K562 (cell line): ENCODE results near the gene HNRNPA2B1. TPM values are rescaled to one million over a fixed set of nuclear protein-coding genes. Genes with fewer than 3 reads are reported as not detected.

Experiments used
- ATAC-seq: fragments of 200-7000 bp; cut with Tn5 transposase; 3 replicates; pipeline ENCODE4 v1.9.1; 2020; ENCODE audit warnings: moderate library complexity
- Bru-seq: library from RNA; stranded (reverse); fragments of 400-500 nt; gene quantifications from one replicate; lab custom pipeline; 2021; lab: Mats Ljungman, UMichigan
- BruChase-seq, 2 experiments: library from RNA; stranded (reverse); fragments of 400-500 nt; gene quantifications; one replicate each; lab custom pipeline; 2021; lab: Mats Ljungman, UMichigan
- BruUV-seq: library from RNA; stranded (reverse); fragments of 400-500 nt; replicated peaks from 2 replicates; lab custom pipeline; 2021; lab: Mats Ljungman, UMichigan
- CTCF ChIA-PET: fragments of 300-600 bp; formaldehyde crosslinking; extraction: SDS; loops from one replicate; lab custom pipeline; 2021; ENCODE audit warnings: low intra/inter-chr PET ratio; lab: Yijun Ruan, JAX
- POLR2A ChIA-PET: fragments of 300-600, 350-650 bp; sonication (Branson Sonifier 250); formaldehyde crosslinking; extraction: SDS; loops from one replicate; lab custom pipeline; 2021; ENCODE audit warnings: antibody characterized with exemption, inconsistent platforms; lab: Yijun Ruan, JAX
- DNase-seq, 4 experiments: peaks; one replicate each; pipeline versions ENCODE4 v3.0.0 to v3.0.0-alpha.2; 2011 to 2018; ENCODE audit warnings: low spot score in 3 of 4, mixed read lengths in 3 of 4; ENCODE audit errors: extremely low read depth in 1 of 4
- FAIRE-seq: peaks from 2 replicates; lab custom pipeline; 2011; peaks lifted over from hg19 to GRCh38; lab: Jason Lieb, UNC
- H2AFZ ChIP-seq: 2 replicates; pipeline ENCODE4 v1.6.0; 2011; ENCODE audit warnings: low read depth, low read length, control low read depth, inconsistent platforms
- H3K27ac ChIP-seq: fragments of 200-600 bp; 3 replicates; pipeline ENCODE4 v1.8.0; 2011; ENCODE audit warnings: low read depth, mild to moderate bottlenecking, control low read depth, inconsistent platforms, low read length, moderate library complexity, mixed read lengths; ENCODE audit errors: extremely low read depth
- H3K27me3 ChIP-seq, 2 experiments: fragments of 300-600 bp in 1 of 2; 2 replicates in 1 of 2; 3 replicates in 1 of 2; pipeline versions ENCODE4 v1.6.0 to v1.8.0; 2011; ENCODE audit warnings: inconsistent platforms in 2 of 2, low read length in 2 of 2, mild to moderate bottlenecking in 1 of 2, mixed read lengths in 1 of 2, moderate library complexity in 1 of 2; ENCODE audit not compliant: control insufficient read depth in 2 of 2, insufficient read depth in 2 of 2
- H3K36me3 ChIP-seq: fragments of 300-600 bp; 3 replicates; pipeline ENCODE4 v1.8.0; 2011; ENCODE audit warnings: mild to moderate bottlenecking, low read length, inconsistent platforms; ENCODE audit not compliant: control insufficient read depth, insufficient read depth
- H3K4me1 ChIP-seq, 2 experiments: fragments of 200-600 bp in 1 of 2; replicated peaks in 1 of 2; 2 replicates in 1 of 2; 3 replicates in 1 of 2; pipeline versions ENCODE4 v1.5.1 to v1.8.0; 2011; ENCODE audit warnings: inconsistent platforms in 2 of 2, low read length in 2 of 2, mild to moderate bottlenecking in 1 of 2, mixed read lengths in 1 of 2, moderate library complexity in 1 of 2; ENCODE audit not compliant: control insufficient read depth in 2 of 2, insufficient read depth in 2 of 2
- H3K4me2 ChIP-seq: 2 replicates; pipeline ENCODE4 v1.6.1; 2011; ENCODE audit warnings: low read length, control low read depth, inconsistent platforms, mixed read lengths; ENCODE audit not compliant: insufficient read depth
- H3K4me3 ChIP-seq: fragments of 200-600 bp; sonication (generic), shearing (Covaris generic); 2 replicates; pipeline ENCODE4 v1.5.1; 2016; ENCODE audit warnings: control low read depth, inconsistent platforms
- H3K79me2 ChIP-seq: fragments of 200-600 bp; 3 replicates; pipeline ENCODE4 v1.8.0; 2011; ENCODE audit warnings: low read length, inconsistent platforms; ENCODE audit not compliant: control insufficient read depth, insufficient read depth
- H3K9ac ChIP-seq, 2 experiments: 2 replicates each; pipeline versions ENCODE4 v1.6.0 to v1.6.1; 2011; ENCODE audit warnings: low read depth in 2 of 2, low read length in 2 of 2, control low read depth in 1 of 2, inconsistent platforms in 1 of 2, mild to moderate bottlenecking in 1 of 2, mixed read lengths in 1 of 2; ENCODE audit not compliant: insufficient read depth in 1 of 2
- H3K9me1 ChIP-seq: one replicate; pipeline ENCODE4 v1.6.0; 2011; ENCODE audit warnings: inconsistent platforms, mild to moderate bottlenecking, low read length, moderate library complexity; ENCODE audit not compliant: control insufficient read depth, insufficient read depth
- H3K9me3 ChIP-seq: replicated peaks from 2 replicates; pipeline ENCODE4 v1.5.1; 2011; ENCODE audit warnings: low read depth, low read length, inconsistent platforms; ENCODE audit not compliant: control insufficient read depth, insufficient read depth
- H4K20me1 ChIP-seq: replicated peaks from 2 replicates; pipeline ENCODE4 v1.6.1; 2011; ENCODE audit warnings: low read length, inconsistent platforms, mixed read lengths; ENCODE audit not compliant: control insufficient read depth, insufficient read depth
- BRF2 ChIP-seq: IDR thresholded peaks from 3 replicates; pipeline ENCODE4 v1.6.1; 2011; ENCODE audit warnings: borderline replicate concordance, mild to moderate bottlenecking; ENCODE audit not compliant: insufficient read length, insufficient read depth
- CCNT2 ChIP-seq: IDR thresholded peaks from 2 replicates; pipeline ENCODE4 v1.6.1; 2011; ENCODE audit warnings: borderline replicate concordance, low read depth, mild to moderate bottlenecking, moderate library complexity, mixed read lengths, low read length; ENCODE audit not compliant: insufficient read length; ENCODE audit errors: extremely low read depth
- COPS2 ChIP-seq: fragments of 450-650 bp; conservative IDR thresholded peaks from 2 replicates; pipeline ENCODE4 v1.6.1; 2016; ENCODE audit warnings: mild to moderate bottlenecking, moderate library complexity
- FOXK2 ChIP-seq, 2 experiments: fragments of 450-650 bp; IDR thresholded peaks in 1 of 2; conservative IDR thresholded peaks in 1 of 2; 2 replicates each; pipeline ENCODE4 v1.6.1; 2016; ENCODE audit warnings: low read depth in 2 of 2, mild to moderate bottlenecking in 1 of 2
- HDAC8 ChIP-seq: fragments of 450-650 bp; IDR thresholded peaks from 2 replicates; pipeline ENCODE4 v1.6.1; 2016; ENCODE audit warnings: mild to moderate bottlenecking, missing genetic modification characterization, moderate library complexity, missing compliant biosample characterization
- PML ChIP-seq: IDR thresholded peaks from 2 replicates; pipeline ENCODE4 v1.6.1; 2012; ENCODE audit warnings: low read length, inconsistent platforms
- POLR2A ChIP-seq: fragments of 450-650 bp; conservative IDR thresholded peaks from 2 replicates; pipeline ENCODE4 v1.6.1; 2016
- RBM25 ChIP-seq: fragments of 200-400 bp; formaldehyde crosslinking; IDR thresholded peaks from 2 replicates; pipeline ENCODE4 v1.6.1; 2018; ENCODE audit warnings: low read length, low read depth, moderate library complexity; ENCODE audit not compliant: severe bottlenecking
- RBM34 ChIP-seq: fragments of 200-400 bp; formaldehyde crosslinking; IDR thresholded peaks from 2 replicates; pipeline ENCODE4 v1.6.1; 2018; ENCODE audit warnings: low read length, borderline replicate concordance; ENCODE audit not compliant: insufficient read depth
- RCOR1 ChIP-seq, 2 experiments: IDR thresholded peaks; 2 replicates each; pipeline ENCODE4 v1.6.1; 2012; ENCODE audit warnings: low read depth in 2 of 2, low read length in 2 of 2, borderline replicate concordance in 1 of 2, improper control_type of control experiment in 1 of 2
- SMAD3 ChIP-seq: fragments of 450-650 bp; formaldehyde crosslinking; conservative IDR thresholded peaks from 2 replicates; pipeline ENCODE4 v1.4.0; 2020; ENCODE audit warnings: mild to moderate bottlenecking
- SPI1 ChIP-seq: IDR thresholded peaks from 2 replicates; pipeline ENCODE4 v1.6.1; 2011; ENCODE audit warnings: low read depth, low read length, control low read depth, borderline replicate concordance
- ZFX ChIP-seq: sonication (generic); formaldehyde crosslinking; IDR thresholded peaks from 2 replicates; pipeline ENCODE4 v1.8.0; 2022; ENCODE audit warnings: mild to moderate bottlenecking, missing genetic modification reagents, moderate library complexity
- ZNF436 ChIP-seq: fragments of 250-450, 450-650 bp; sonication (Bioruptor Pico); formaldehyde crosslinking; IDR thresholded peaks from 2 replicates; pipeline ENCODE4 v1.7.0; 2020; ENCODE audit warnings: mild to moderate bottlenecking
- WGBS: fragments of 100-300 bp; shearing (Covaris generic); methylation state at CpG from one replicate; pipeline ENCODE4 v1.1.6; 2016; ENCODE audit warnings: low coverage, mixed read lengths; ENCODE audit not compliant: insufficient coverage; ENCODE audit errors: missing lambda C conversion rate; 5-methylcytosine and 5-hydroxymethylcytosine counted together
- in situ Hi-C: fragments of 300-500 bp; cut with MboI; formaldehyde crosslinking; loops from 4 replicates; pipeline ENCODE4 v1.15.0; 2018; ENCODE audit warnings: inconsistent platforms, mixed read lengths
- intact Hi-C: fragments of 100-400 bp; cut with micrococcal nuclease; formaldehyde crosslinking; loops from 2 replicates; pipeline ENCODE4 v1.14.2; 2022
- long read RNA-seq, 3 experiments: library from polyadenylated mRNA in 2 of 3; library from RNA in 1 of 3; unstranded in 2 of 3; stranded (forward) in 1 of 3; transcript quantifications; one replicate each; pipeline ENCODE4 v2.0.0, GENCODE V29; 2019 to 2022
- polyA minus RNA-seq, 3 experiments: library from RNA; depleted of rRNA, polyadenylated mRNA; stranded (reverse); fragments of >200 nt; gene quantifications; 2 replicates each; pipeline ENCODE4 v1.2.3, GENCODE V29; 2011
- polyA plus RNA-seq, 8 experiments: library from polyadenylated mRNA; depleted of rRNA in 4 of 8; stranded (reverse) in 5 of 8; unstranded in 3 of 8; fragments of >200 nt; fragmentation: Nextera tagmentation in 2 of 8; fragmentation: Illumina TruSeq in 1 of 8; extraction: Ambion mirVana in 2 of 8; extraction: Trizol in 1 of 8; gene quantifications; 2 replicates each; pipeline versions ENCODE4 v1.2.1 to v1.2.3, GENCODE V29; 2011 to 2014; ENCODE audit warnings: inconsistent platforms in 1 of 8, missing spikeins in 1 of 8
- total RNA-seq, 7 experiments: library from RNA; depleted of rRNA in 6 of 7; stranded (reverse); fragments of >200 nt in 6 of 7; fragmentation: Illumina TruSeq in 2 of 7; extraction: Trizol in 2 of 7; gene quantifications; 2 replicates each; pipeline versions ENCODE4 v1.2.1 to v1.2.3, GENCODE V29; 2011 to 2021; ENCODE audit warnings: low replicate concordance in 1 of 7

Gene HNRNPA2B1
- total RNA-seq (2011; cell fraction: chromatin; rRNA removed; ENCODE audit: low replicate concordance) = 193 and 905 TPM in 2 replicates
- 107 and 139 TPM in 2 replicates for total RNA-seq (2011; cell fraction: nucleolus; rRNA removed)
- 296 and 406 TPM in 2 replicates for total RNA-seq (2011; cell fraction: nucleoplasm; rRNA removed)
- total RNA-seq (2014; rRNA removed) (604 and 630 TPM in 2 replicates), total RNA-seq (2014; rRNA removed; fragmentation: Illumina TruSeq; extraction: Trizol) (728 and 855 TPM in 2 replicates), total RNA-seq (2015; rRNA removed; fragmentation: Illumina TruSeq; extraction: Trizol) (730 and 803 TPM in 2 replicates), total RNA-seq (2021) (707 and 876 TPM in 2 replicates), polyA plus RNA-seq (2011; rRNA removed) (466 and 782 TPM in 2 replicates), polyA plus RNA-seq (2014; fragmentation: Illumina TruSeq; extraction: Trizol) (1,478 and 1,489 TPM in 2 replicates), polyA plus RNA-seq (2014; fragmentation: Nextera tagmentation; extraction: Ambion mirVana) (1,000 to 10,000 TPM in 1 of 2 experiments, 100 to 1,000 TPM in 1; 865 to 1,390 TPM), polyA plus RNA-seq (2014; rRNA removed) (1,850 and 1,989 TPM in 2 replicates), polyA minus RNA-seq (2011; rRNA and poly(A)+ RNA removed) (654 and 757 TPM in 2 replicates), Bru-seq, nascent RNA (percentile 100 among the genes with signal in this experiment), BruChase-seq, experiment 1, labeled RNA remaining after a 2-hour chase (percentile 100 among the genes with signal in this experiment), BruChase-seq, experiment 2, labeled RNA remaining after a 6-hour chase (percentile 100 among the genes with signal in this experiment)
- polyA plus RNA-seq (2011; cell fraction: cytosol; rRNA removed) = 112 and 259 TPM in 2 replicates
- polyA plus RNA-seq (2011; cell fraction: nucleus; rRNA removed) = 299 and 394 TPM in 2 replicates
- 752 and 1,692 TPM in 2 replicates for polyA plus RNA-seq (2012)
- polyA minus RNA-seq (2011; cell fraction: cytosol; rRNA and poly(A)+ RNA removed) = 230 and 283 TPM in 2 replicates
- polyA minus RNA-seq (2011; cell fraction: nucleus; rRNA and poly(A)+ RNA removed) = 153 and 242 TPM in 2 replicates
- long read RNA-seq, experiment 1, full-length matches to known transcripts = 1,435 of 2,231 reads
- long read RNA-seq, experiment 1, partial matches to known transcripts = 622 of 2,231 reads
- long read RNA-seq, experiment 1, other reads (novel, unspliced or antisense) = 174 of 2,231 reads
- long read RNA-seq, experiment 2, full-length matches to known transcripts = 329 of 818 reads
- long read RNA-seq, experiment 2, partial matches to known transcripts = 256 of 818 reads
- long read RNA-seq, experiment 2, other reads (novel, unspliced or antisense) = 233 of 818 reads
- long read RNA-seq, experiment 3, transcript HNRNPA2B1-201 (12 exons, 3,664 nt) = minor isoform, 40 of 408 reads
- long read RNA-seq, experiment 3, transcript HNRNPA2B1-202 (11 exons, 1,711 nt) = major isoform, 205 of 408 reads
- long read RNA-seq, experiment 3, partial matches to known transcripts = 118 of 408 reads
- long read RNA-seq, experiment 3, other reads (novel, unspliced or antisense) = 42 of 408 reads

GRCh38 chr7:26200444-26201246, at the start of gene HNRNPA2B1:
TSS of gene HNRNPA2B1 (minus strand) at chr7:26200746. CDS start at chr7:26200577, 169 bp downstream.
- peaks cover 52% of the 10 kb centered on the region for H4K20me1 ChIP-seq
- FAIRE-seq (peak; percentile 95), ATAC-seq (peak; percentile 65), DNase-seq (peak; percentile 63 to 98 (median 74))
- CTCF ChIA-PET = interaction anchor here (0.7 to 1.2 kb wide), 2 partner anchors 49 to 143 kb away, joined by 3 to 4 read pairs; partner anchors contain the start of gene NFE2L3
- H2AFZ ChIP-seq = peak within 1 kb of the TSS; percentile 74
- intact Hi-C loops = loop anchor here (1.0 to 10.0 kb wide), 5 partner anchors 84 to 338 kb away; no protein-coding TSS in a partner anchor
- no TSS peak for BruUV-seq
- in situ Hi-C loops = no loop called here
- WGBS = under 1% methylated on average over 71 of the region's 71 CpGs
- H3K4me1 ChIP-seq = peaks cover 0 to 25% of the 10 kb centered on the region in 2 experiments; a peak in 2 of 5 replicates
- H3K27ac ChIP-seq = peak within 1 kb of the TSS; percentile 97
- POLR2A ChIA-PET = interaction anchor here (0.5 to 5.1 kb wide), 39 partner anchors 8 to 317 kb away, joined by 3 to 80 read pairs (median 4); partner anchors contain the start of genes NFE2L3 and SNX10
- H3K27me3 ChIP-seq = no peaks in the 10 kb centered on the region
- H3K36me3 ChIP-seq = peaks cover 70% of the 10 kb centered on the region
- peak within 1 kb of the TSS; percentile 76 for H3K4me3 ChIP-seq
- H3K9me3 ChIP-seq = no peaks in the 10 kb centered on the region
- peak within 1 kb of the TSS; percentile 99 for H3K9ac ChIP-seq
- H3K79me2 ChIP-seq = peaks cover 93% of the 10 kb centered on the region
- H3K9me1 ChIP-seq = peaks cover 5% of the 10 kb centered on the region
- H3K4me2 ChIP-seq = peak within 1 kb of the TSS; percentile 89
- TF ChIP-seq RBM34 (no peak), RBM25 (no peak), COPS2 (no peak), SMAD3 (CRISPR knock-in tag) (no peak), ZNF436 (CRISPR knock-in tag) (no peak), HDAC8 (tag) (no peak), POLR2A (peak; percentile 100), SPI1 (0 out of 2 replicates have a peak, but pooled peaks have one; percentile 0), FOXK2 (conservative IDR thresholded peaks at IDR 0.05 in 1 of 2, IDR thresholded peaks at IDR 0.05 in 1 of 2; ENCODE audit: low read depth in 2 of 2) (no peak; a peak in 2 of 4 replicates), RCOR1 (IDR thresholded peaks at IDR 0.05; ENCODE audit: borderline replicate concordance in 1 of 2, low read depth in 2 of 2, low read length in 2 of 2) (peak in 1 of 2 experiments; percentile 59; a peak in 2 of 4 replicates), PML (peak; percentile 94), BRF2 (no peak), ZFX (CRISPR knock-in tag) (peak; percentile 76), CCNT2 (no peak)
